ENCODE data around the gene FCN2. TPM values are rescaled to one million over a fixed set of nuclear protein-coding genes. Genes with fewer than 3 reads are reported as not detected.

The FCN2 gene
- polyA plus RNA-seq, 1 of the 3 experiments (the other 2 are of a cell fraction): not detected

GRCh38 chr9:134832471-134832870 lies 48.1 kb upstream of the FCN2 start:
- 95% methylated on average over 16 of the region's 19 CpGs for WGBS (ENCODE audit: low lambda C conversion rate)
- no peak overlapping the region for H3K9ac ChIP-seq
- POLR2A ChIA-PET: no interaction called here
- no peaks in the 10 kb centered on the region for H3K4me1 ChIP-seq (ENCODE audit: control insufficient read depth in 1 of 2, insufficient read depth in 2 of 2, low read depth in 1 of 2, low read length in 1 of 2)
- H3K79me2 ChIP-seq (ENCODE audit: insufficient read depth): no peaks in the 10 kb centered on the region; the same call in 1 of the 2 replicates
- no peaks in the 10 kb centered on the region for H3K27me3 ChIP-seq (ENCODE audit: insufficient read depth)
- no peaks in the 10 kb centered on the region for H3K9me2 ChIP-seq
- no peak overlapping the region for H3K4me3 ChIP-seq (ENCODE audit: low read depth in 2 of 2, low read length in 1 of 2)
- H3K36me3 ChIP-seq (replicated peaks in 1 of 2; ENCODE audit: control insufficient read depth in 1 of 2, insufficient read depth in 2 of 2, low read length in 1 of 2): peaks cover 39 to 63% of the 10 kb centered on the region in 2 experiments
- no peak overlapping the region for H3K27ac ChIP-seq (ENCODE audit: low read depth in 2 of 2, low read length in 1 of 2)
- H3F3A ChIP-seq (replicated peaks; ENCODE audit: insufficient read depth): peaks cover 12% of the 10 kb centered on the region
- no peak overlapping the region for H3K4me2 ChIP-seq
- CTCF ChIA-PET: no interaction called here
- no peak overlapping the region for H2AFZ ChIP-seq (ENCODE audit: low read depth)
- no peak for DNase-seq
- TF ChIP-seq CHD2 (IDR thresholded peaks at IDR 0.05; ENCODE audit: low read length, partially characterized antibody) (no peak), CTCF (IDR thresholded peaks at IDR 0.05) (no peak), NFIC (IDR thresholded peaks at IDR 0.05; ENCODE audit: borderline replicate concordance) (no peak), USF2 (IDR thresholded peaks at IDR 0.05; ENCODE audit: borderline replicate concordance, low read depth, low read length) (no peak), MEF2A (IDR thresholded peaks at IDR 0.05; ENCODE audit: borderline replicate concordance, low read depth) (no peak), NRF1 (IDR thresholded peaks at IDR 0.05; ENCODE audit: low read depth, low read length) (no peak), RFX5 (IDR thresholded peaks at IDR 0.05; ENCODE audit: low read length) (no peak), IRF3 (IDR thresholded peaks at IDR 0.05; ENCODE audit: low read depth, low read length) (no peak), TAF1 (IDR thresholded peaks at IDR 0.05; ENCODE audit: borderline replicate concordance, low read depth, low read length) (no peak), EP300 (IDR thresholded peaks at IDR 0.05; ENCODE audit: borderline replicate concordance in 1 of 2, low read depth in 1 of 2, low read length in 1 of 2) (no peak), REST (IDR thresholded peaks at IDR 0.05; ENCODE audit: low read depth, low read length) (no peak)
- H4K20me1 ChIP-seq (ENCODE audit: insufficient read depth): peaks cover 18% of the 10 kb centered on the region
- no peaks in the 10 kb centered on the region for H3K9me3 ChIP-seq
